PFSK-1 (cell line): Measurements from ENCODE around the gene MYF5.

Source experiments
- FOXP2 ChIP-seq: optimal IDR thresholded peaks from 2 replicates; pipeline ENCODE3; 2011; ENCODE audit warnings: borderline replicate concordance, control low read depth, inconsistent platforms; ENCODE audit not compliant: insufficient read depth; ENCODE audit errors: extremely low read length, extremely low read depth
- POLR2AphosphoS5 ChIP-seq: IDR thresholded peaks from 2 replicates; pipeline ENCODE4 v1.6.1; 2012; ENCODE audit warnings: low read depth, mild to moderate bottlenecking, control low read depth, low read length, moderate library complexity
- SIN3A ChIP-seq: IDR thresholded peaks from 2 replicates; pipeline ENCODE4 v1.6.1; 2012; ENCODE audit warnings: mild to moderate bottlenecking, low read length, moderate library complexity, borderline replicate concordance; ENCODE audit not compliant: insufficient read depth
- TAF1 ChIP-seq: IDR thresholded peaks from 2 replicates; pipeline ENCODE4 v1.6.1; 2012; ENCODE audit warnings: low read length, control low read depth, borderline replicate concordance; ENCODE audit not compliant: insufficient read depth
- TF ChIP-seq, protein P1 (sequence below), 2 experiments: IDR thresholded peaks; 2 replicates each; pipeline versions ENCODE4 v1.6.1 to v1.8.0; 2011 to 2012; ENCODE audit warnings: low read depth in 2 of 2, low read length in 2 of 2, control low read depth in 1 of 2, inconsistent platforms in 1 of 2, mild to moderate bottlenecking in 1 of 2, moderate library complexity in 1 of 2; ENCODE audit not compliant: insufficient read depth in 1 of 2

Gene MYF5

DNA sequence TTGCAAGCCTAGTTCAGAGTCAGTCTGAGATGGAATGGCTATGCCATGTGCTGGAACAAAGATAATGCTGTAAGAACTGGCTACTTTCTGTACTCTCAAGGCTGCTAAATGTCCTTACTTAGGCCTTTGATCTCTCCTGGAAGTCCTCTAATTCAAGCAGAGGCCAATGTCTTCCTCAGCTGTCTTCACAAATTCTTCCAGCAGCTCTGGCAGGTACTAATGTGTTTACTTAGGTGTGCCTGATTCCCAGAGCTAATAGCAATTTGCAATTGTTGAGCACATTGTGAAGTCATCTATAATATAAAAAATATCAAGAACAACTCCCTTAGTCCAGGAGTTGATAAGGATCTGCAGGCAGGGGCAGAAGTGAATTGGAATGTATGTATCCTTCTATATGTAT is 3.8 kb upstream of the MYF5 start:
- TF ChIP-seq, protein P1, sequence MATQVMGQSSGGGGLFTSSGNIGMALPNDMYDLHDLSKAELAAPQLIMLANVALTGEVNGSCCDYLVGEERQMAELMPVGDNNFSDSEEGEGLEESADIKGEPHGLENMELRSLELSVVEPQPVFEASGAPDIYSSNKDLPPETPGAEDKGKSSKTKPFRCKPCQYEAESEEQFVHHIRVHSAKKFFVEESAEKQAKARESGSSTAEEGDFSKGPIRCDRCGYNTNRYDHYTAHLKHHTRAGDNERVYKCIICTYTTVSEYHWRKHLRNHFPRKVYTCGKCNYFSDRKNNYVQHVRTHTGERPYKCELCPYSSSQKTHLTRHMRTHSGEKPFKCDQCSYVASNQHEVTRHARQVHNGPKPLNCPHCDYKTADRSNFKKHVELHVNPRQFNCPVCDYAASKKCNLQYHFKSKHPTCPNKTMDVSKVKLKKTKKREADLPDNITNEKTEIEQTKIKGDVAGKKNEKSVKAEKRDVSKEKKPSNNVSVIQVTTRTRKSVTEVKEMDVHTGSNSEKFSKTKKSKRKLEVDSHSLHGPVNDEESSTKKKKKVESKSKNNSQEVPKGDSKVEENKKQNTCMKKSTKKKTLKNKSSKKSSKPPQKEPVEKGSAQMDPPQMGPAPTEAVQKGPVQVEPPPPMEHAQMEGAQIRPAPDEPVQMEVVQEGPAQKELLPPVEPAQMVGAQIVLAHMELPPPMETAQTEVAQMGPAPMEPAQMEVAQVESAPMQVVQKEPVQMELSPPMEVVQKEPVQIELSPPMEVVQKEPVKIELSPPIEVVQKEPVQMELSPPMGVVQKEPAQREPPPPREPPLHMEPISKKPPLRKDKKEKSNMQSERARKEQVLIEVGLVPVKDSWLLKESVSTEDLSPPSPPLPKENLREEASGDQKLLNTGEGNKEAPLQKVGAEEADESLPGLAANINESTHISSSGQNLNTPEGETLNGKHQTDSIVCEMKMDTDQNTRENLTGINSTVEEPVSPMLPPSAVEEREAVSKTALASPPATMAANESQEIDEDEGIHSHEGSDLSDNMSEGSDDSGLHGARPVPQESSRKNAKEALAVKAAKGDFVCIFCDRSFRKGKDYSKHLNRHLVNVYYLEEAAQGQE (IDR thresholded peaks at IDR 0.05; ENCODE audit: insufficient read depth in 1 of 2, low read depth in 2 of 2, low read length in 2 of 2): no peak
- TF ChIP-seq TAF1 (no peak), FOXP2 (no peak), SIN3A (no peak), POLR2AphosphoS5 (no peak)

DNA sequence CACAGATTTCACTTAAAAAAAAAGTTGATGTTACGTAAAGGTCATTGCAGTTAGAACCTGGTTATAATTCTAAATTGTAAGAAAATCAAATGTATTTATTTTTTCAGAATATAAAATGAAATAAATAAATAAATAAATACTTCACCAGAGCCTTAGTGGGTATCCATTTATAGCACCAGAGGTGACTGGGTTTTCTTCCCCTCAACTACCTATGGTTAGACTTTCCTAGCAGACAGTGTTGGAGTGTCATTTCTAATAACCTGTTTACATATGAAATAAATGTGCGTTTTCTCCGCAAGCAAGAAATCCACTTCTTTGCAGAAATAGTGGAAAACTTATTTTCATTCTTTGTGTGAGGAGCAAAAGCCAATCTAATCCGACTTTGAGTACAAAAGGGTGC is 3.3 kb upstream of the MYF5 start:
- TF ChIP-seq SIN3A (no peak), POLR2AphosphoS5 (no peak), TAF1 (no peak), FOXP2 (no peak)
- TF ChIP-seq, protein P1 (IDR thresholded peaks at IDR 0.05; ENCODE audit: insufficient read depth in 1 of 2, low read depth in 2 of 2, low read length in 2 of 2): no peak

DNA sequence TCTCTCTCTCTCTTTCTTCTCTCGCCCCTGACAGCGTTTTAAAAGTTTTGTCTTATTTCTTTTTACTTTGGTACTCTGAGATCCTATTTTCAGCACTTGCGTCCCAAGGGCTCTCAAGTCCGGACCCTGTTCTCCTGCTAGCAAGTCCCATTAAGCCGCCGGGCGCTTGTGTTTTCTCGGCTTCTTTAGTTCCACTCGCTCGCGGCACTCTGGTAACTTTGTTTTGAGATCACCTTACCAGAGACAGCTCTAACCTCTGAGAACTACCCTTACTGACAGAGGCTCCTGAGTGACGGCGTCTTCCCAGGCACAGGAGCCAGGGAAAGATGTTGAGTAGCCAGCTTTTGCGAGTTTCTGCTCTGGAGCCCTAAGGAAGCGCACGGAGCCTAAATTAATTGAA is 2.7 kb upstream of the MYF5 start:
- TF ChIP-seq POLR2AphosphoS5 (no peak), SIN3A (no peak), TAF1 (no peak), FOXP2 (no peak)
- TF ChIP-seq, protein P1 (IDR thresholded peaks at IDR 0.05; ENCODE audit: insufficient read depth in 1 of 2, low read depth in 2 of 2, low read length in 2 of 2): no peak

DNA sequence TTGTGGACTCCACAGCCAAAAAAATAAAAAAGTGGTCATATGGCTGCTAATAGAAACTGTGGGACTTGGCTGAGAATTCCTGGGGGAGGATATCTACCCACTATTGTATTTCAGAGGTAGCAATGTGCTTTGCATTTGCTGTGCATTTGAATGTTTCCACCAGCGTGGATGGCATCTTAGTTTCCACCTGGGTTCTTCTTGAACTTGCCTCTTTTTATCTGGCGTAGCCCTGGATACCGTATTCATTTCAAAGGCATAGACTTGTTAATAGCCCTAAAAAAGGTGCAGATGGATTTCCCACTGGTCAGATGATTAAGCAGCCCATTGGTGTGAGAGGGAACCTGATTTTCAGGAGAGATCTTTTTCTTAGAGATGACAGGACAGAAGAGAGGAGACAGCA is 1.9 kb upstream of the MYF5 start:
- TF ChIP-seq SIN3A (no peak), POLR2AphosphoS5 (no peak)
- TF ChIP-seq, protein P1 (IDR thresholded peaks at IDR 0.05; ENCODE audit: insufficient read depth in 1 of 2, low read depth in 2 of 2, low read length in 2 of 2): no peak

DNA sequence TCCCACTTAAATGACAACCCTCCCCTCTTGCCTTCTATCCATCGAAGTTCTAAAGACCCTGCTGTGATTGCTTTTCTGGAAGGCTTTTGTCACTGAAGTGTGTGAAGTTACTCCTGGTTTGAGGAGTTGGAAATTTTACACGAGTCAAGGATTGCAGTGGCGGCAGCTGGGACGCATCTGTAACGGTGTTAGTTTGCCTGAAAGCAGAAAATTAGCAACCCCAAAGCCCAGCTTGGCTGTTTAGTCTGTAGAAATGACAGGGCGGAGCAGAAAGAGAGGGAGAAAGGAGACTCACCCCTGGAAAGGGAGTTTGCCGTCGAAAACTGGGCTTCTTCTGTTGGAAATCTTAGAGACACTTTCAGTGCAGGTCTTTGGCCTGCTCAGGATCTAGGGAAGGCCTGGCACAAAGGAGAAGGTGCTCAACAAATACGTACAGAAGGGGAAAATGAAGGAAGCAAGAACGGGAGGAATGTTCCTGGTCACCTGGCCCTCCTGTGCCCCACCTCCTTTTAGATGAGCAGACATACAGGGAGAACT is 931 bp upstream of the MYF5 start:
- no peak for TF ChIP-seq TAF1
- no peak for TF ChIP-seq POLR2AphosphoS5
- no peak for TF ChIP-seq SIN3A
- TF ChIP-seq FOXP2: no peak
- TF ChIP-seq, protein P1 (IDR thresholded peaks at IDR 0.05; ENCODE audit: insufficient read depth in 1 of 2, low read depth in 2 of 2, low read length in 2 of 2): no peak
